NCI-H1417 (cell line): Measurements from ENCODE around the gene NID1.
A peak's percentile ranks its signal among the peaks of the same experiment; 100 is the strongest.

Experiments used
- DNase-seq, 3 experiments: peaks; one replicate each; lab custom pipeline; 2025; lab: John Stamatoyannopoulos, UW

Gene NID1

DNA sequence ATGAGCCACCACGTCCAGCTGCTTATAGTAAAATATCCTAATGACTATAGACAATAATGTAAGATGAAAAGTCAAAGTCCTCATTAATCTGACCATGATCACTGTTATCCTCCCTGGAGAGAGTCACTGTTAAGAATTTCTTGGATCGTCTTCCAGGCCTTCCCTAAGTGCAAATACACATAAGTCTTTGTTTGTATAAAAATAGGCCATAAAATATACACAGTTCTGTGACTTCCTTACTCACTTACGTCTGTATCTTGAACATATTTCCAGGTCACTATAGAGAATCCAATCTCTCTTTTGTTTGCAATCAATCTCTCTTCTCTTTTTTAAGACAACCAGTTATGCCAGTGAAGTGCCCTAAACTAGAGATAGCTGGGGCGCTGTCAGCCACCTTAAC is 109.1 kb downstream of the NID1 start:
- no peak for DNase-seq

DNA sequence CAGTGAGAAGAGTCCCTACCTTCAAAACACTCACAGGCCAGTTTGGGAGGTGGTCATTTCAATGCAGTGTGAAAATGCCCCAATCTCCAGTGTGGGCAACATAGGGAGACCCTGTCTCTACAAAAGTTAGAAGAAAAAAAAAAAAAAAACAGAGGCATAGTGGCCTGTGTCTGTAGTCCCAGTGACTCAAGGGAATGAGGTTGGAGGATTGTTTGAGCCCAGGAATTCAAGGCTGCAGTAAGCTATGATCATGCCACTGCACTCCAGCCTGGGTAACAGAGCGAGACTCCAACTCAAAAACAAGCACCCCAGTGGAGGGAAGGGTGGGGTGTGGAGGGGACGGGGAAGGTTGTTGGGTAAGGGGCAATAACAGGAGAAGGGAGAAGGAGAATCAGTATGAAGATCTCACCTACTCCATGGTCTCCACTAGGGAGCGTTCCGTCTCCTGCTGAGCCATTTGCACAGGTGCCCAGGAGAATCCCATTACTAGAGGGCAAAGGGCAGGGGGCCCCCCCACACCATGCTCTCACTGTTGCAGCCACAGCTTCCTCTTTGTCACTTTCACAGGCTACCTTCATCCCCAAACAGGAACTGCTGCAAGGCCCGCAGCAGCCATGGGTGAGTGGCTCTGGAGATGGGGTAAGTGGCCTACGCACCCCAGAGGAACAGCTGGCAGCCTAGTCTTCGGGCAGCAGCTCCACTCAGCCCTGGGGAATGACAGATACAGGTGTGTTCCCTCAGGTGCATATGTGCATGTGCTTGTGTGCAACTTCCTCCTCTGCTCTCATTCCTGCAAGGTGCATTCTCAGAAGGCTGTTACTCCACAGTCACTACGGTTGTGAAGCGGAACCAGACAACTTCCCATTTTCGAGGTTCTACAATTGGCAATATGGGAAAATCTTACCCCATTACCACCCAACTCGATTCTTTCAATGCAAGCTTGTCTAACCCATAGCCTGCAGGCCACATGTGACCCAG is 110.3 kb downstream of the NID1 start:
- DNase-seq = peak in 1 of 3 experiments; percentile 41

DNA sequence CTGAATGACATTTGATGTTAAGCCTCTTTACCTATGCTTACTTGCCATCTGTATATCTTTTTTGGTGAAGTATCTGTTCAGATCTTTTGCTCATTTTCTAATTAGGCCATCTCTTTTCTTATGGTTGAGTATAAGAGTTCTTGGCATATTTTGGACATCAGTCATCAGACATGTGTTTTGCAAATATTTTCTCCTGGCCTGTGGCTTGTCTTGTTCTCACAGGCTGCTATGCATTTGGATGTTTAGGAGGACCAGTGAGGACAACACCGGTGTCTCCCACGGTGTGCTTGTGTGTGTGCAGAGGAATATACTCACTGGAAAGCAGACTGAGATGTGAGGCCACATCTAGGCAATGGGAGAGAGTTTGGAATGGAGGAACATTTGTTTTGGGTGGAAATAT is 111.1 kb downstream of the NID1 start:
- no peak for DNase-seq

DNA sequence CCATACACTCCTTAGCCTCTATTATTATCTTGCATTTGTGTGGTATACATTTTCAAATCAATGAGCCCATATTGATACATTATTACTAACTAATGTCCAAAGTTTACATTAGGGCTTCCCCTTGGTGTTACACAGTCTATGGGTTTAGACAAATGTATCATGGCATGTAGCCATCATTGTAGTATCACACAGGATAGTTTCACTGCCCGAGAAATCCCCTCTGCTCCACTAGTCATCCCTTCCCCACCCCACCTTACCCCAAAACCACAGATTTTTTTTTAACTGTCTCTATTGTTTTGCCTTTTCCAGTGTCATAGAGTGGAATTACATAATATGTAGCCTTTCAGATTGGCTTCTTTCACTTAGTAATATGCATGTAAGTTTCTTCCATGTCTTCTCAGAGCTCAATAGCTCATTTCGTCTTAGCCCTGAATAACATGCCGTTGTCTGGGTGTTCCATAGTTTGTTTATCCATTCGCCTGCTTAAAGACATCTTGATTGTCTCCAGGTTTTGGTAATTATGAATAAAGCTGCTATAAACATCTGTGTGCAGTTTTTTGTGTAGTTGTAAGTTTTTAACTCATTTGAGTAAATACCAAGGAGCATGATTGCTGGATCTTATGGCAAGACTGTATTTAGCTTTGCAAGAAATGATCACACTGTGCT is 111.8 kb downstream of the NID1 start:
- DNase-seq = no peak

DNA sequence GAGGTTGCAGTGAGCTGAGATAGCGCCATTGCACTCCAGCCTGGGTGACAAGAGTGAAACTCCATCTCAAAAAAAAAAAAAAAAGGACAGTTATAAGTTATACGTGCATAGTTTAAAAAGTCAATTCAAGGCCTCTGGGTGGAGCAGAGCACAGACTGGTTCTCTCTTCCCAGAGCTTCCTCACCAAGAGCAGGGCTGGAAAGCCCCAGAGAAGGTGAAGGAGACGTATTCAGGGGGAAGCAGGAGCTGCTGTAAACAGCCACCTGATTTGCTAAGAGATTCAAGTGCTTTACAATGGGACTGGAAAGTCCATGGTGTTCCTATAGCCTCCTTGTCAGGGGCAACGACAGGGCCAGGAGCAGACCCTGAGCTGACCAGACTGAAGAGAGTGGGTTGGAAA is 113.2 kb downstream of the NID1 start:
- no peak for DNase-seq

- DNase-seq = no peak
These were observed 114.6 kb downstream of the NID1 start for GRCh38 chr1:235950318-235950717.

GRCh38 chr1:235948774-235949427 is 116.0 kb downstream of the NID1 start:
- DNase-seq = no peak

DNA sequence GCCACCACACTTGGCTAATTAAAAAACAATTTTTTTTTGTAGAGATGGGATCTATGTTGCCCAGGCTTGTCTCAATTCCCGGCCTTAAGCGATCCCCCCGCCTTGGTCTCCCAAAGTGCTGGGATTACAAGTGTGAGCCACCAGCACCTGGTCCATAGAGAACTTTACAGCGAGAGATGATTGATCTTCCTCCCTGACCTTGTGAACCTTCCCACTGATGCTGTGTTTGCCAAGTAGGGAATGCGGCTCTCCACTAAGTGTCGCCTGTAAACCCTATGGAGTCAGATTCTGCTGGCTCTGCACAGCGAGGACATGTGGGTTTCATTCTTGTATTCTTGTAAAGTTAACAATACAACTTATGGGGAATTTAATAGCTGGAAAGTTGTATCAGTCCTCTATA is 116.9 kb downstream of the NID1 start:
- no peak for DNase-seq

DNA sequence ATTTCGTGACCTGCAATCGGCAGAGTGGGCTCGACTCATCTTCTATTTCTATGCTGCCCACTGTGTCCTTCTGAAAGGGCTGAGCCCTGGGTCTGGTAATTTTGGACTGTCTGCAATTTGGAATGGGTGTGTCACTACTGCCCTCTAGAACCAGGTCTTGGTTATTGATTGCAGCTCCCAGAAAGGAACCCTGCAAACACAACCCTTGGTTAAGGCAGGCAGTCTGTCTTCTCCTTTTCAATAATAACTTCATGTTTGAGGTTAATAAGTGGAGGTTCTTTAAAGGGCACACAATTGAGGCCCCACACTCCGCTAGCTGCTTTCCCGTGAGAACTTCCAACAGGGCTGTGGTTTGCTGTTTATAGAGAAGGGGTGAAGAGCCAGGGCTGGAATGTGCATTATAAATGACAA is 118.3 kb downstream of the NID1 start:
- DNase-seq = no peak

GRCh38 chr1:235945775-235946570 is 118.9 kb downstream of the NID1 start:
- DNase-seq = no peak

DNA sequence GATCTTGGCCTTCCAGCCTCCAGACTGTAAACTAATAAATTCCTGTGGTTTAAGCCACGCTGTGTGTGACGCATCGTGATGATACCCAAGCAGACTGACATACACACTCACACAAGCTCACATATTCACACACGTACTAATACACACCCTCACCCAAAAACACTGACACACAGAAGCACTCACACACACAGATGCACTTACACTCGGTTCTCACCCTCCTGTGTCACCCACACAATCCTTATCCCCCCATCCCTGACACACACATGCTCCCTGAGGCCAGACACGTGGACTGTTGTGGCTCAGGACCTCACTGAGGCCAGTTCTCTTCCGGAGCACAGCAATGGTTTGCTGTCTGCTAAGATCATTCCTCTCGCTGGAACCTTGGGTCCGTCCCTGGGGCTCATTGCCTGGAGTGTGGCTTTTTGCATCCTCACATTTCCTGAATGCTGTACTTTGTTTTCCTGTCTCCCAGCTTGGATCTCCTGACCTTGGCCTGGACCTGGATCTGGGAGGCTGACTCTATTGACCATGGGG is 121.2 kb downstream of the NID1 start:
- no peak for DNase-seq

DNA sequence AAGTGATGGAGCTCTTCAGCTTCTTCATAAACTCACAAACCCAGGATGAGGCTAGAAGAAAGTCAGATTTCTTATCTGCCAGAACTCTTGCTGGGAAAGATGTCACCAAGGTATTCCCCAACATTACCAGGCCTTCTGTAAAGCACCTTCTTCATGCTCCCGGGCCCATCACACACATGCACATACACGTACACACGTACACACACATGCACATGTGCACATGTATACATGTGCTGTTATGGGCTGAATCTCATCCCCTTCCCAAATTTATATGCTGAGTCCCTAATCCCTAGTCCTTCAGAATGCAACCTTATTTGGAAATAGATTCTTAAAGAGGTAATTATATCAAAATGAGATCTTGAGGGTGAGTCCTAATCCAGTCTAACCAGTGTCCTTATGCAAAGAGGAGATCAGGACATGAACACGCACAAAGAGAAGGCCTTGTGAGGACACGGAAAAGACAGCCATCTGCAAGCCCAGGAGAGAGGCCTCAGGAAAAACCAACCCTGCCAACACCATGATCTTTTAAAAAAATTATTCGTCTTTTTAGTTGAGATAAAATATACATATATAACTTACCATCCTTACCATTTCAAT is 121.8 kb downstream of the NID1 start:
- DNase-seq = no peak

DNA sequence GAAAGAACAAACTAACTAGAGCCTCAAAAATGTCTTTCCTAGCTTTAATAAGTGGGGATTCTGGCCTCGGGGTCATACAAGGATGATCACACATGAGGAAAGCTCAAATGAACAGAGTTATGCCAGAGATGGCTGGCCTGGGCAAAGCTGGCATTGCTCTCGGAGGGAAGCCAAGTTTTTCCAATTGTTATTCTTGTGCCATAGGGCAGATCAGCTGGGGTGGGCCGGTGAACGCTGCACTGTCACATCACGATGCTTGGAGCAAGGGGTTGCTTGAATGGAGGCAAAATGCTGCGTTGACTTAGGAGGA is 122.3 kb downstream of the NID1 start:
- no peak for DNase-seq

DNA sequence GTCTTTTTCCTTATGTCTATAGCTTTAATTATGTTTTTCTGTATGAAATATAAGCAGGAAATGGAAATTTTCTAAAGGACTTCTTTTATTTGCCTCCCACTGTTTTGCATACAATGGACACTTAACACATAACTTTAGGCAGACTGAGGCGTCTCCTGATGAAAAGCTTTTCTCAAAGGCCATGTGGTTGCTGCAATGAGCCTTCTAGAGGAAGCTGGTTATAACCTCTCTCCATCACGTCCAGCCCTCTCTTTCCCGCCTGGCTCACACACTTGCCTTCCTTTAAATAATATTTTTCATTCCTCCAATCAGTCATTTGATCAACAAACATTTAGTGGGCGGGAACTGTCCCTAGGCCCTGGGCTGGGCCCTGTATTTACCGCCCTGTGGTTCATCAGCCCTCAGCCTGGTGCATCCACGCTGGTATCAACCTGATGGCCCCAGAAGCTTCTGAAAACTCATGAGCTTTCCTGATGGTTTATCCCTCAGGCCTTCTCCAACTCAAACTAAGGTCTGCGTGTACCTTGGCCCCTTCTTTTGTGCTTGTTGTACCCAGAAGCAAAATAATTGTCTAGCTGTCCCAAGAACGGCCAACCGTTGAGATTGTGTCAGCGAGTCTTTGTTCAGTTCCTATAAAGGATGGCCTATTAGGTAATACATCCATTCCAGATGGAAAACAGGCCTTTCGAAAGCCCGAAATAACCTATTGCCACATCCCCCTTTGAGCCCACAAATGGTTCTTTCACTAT is 122.8 kb downstream of the NID1 start:
- no peak for DNase-seq

DNA sequence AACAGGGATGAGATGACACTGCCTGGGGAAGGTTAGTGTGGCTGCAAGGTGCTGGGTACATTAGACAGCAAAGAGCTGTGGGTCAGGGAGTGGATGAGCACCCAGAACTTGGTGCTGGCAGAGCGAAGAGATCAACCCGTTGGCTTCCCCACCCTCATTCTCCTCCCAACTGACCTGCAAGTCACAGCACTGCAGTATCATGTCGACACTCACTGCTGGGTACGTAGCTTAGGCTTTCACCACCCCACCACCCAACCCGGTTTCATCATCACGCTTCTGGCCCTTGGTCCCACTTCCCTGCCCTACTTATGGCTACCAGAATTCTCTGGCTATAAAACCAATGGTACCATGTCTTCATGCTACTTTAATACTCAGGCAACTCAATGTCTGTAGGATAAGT is 124.6 kb downstream of the NID1 start:
- no peak for DNase-seq

- DNase-seq = no peak
These were observed 125.5 kb downstream of the NID1 start for GRCh38 chr1:235939480-235939775.

DNA sequence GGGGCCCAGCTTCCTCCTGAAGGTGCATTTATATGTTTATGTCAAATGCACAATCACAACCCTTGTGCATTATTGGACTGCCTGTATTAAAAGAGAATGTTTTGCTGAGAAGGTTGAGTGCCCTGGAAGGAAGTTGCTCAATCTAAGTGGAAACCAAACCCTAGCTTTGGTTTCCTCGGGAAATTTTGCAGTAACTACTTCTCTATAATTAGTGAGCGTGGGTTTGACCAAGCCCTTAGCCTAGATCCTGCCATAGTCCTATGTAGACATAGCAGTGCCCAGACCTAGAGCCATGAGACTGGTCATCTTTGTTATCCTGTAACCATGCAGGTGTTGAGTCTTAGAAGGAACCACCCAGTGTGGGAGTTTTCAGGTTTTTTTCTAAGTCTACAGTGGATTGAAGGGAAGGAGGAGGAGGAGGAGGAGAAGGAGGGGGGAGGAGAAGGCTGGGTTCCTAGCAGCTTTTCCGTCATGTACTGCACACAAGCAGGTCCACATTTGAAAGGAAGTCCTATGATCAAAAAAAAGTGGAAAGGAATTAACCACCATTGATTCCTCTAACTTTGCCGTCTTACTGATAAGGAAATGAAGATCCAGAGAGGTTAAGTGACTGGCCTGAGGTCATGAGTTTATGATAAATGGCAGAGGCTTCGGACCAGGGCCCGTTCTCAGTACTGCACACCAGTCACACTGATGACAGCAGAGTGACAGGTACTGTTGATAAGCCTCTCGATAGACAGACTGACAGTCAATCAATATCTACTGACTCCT is 126.0 kb downstream of the NID1 start:
- no peak for DNase-seq

DNA sequence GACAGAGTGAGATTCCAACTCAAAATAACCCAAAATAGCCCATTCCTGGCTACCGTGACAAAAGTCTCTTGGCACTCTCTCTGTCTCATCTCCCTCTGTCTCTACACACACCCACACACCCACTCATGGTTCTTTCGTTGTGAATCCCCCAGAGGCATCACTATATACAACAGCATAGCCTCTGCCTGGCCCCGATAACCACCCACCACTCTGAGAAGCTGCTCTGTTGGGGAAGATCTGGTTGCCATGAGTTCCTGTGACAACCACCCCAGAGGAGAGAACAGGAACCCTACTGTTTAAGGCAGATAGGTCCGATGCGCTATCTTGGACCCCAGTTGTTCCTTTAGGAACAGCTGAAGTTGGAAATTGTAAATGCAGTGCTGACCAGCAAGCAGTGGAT is 127.8 kb downstream of the NID1 start:
- DNase-seq = no peak

DNA sequence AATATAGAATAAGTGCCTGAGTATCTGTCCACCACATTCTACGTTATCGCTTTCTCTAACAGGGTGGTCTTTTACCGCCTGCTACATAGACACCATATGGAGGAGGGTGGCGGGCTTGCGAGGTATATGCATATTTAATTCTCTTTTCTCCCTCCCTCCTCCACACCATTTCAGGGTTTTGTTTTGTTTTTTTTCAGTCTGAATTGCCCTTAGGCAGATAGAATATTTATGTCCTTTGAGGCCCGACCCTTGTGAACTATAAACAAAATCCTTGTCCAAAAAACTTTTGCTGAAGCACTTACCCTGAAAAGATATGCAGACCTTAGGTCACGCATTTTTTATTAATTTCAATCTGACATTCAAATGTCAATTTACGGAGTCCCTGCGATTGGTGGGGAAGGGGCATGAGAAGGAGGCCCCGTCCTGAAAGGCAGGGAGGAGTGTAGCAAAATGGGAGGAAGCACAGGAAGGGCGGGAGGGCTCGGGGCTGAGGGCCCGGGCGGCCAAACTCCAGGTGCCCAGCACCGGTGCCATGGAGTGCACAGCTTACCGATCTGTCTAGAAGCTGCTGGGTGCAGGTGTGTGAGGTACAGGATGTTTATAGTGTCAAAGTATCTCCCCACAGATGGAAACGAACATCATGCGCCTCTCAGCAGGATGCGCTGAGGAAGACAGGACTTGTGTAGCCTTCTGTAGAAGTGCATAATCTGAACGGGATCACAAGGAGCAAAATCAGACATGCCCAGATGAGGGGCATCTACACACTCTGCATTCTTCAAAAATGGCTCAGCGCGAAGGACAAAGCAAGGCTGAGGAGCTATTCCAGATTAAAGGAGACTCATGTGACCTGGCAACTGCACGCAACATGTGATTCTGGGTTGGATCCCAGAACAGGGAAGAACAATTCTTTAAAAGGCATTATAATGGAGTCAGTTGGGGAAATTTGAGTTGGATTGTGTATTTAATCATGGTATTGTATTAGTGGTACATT is 129.4 kb downstream of the NID1 start:
- DNase-seq = no peak
